ENCODE results near the gene LTBP3.
"Not testable (repeated sequence)": the region's sequence is repeated elsewhere in the genome, so short reads cannot be mapped to it uniquely, and the experiment has no call there.

Gene LTBP3

GRCh38 chr11:65535102-65535501, 23.1 kb downstream of the LTBP3 start:
- no peak for DNase-seq

GRCh38 chr11:65532388-65533064, 25.6 kb downstream of the LTBP3 start:
- DNase-seq = no peak

GRCh38 chr11:65530157-65530496, 28.0 kb downstream of the LTBP3 start:
- no peak for DNase-seq

GRCh38 chr11:65529475-65530156, 28.5 kb downstream of the LTBP3 start:
- no peak for DNase-seq

GRCh38 chr11:65528819-65529350, 29.3 kb downstream of the LTBP3 start:
- no peak for DNase-seq

GRCh38 chr11:65526744-65527143, 31.4 kb downstream of the LTBP3 start:
- no peak for DNase-seq

- DNase-seq = no peak
Observed at GRCh38 chr11:65525546-65526480, 32.3 kb downstream of the LTBP3 start.

- DNase-seq = peak; percentile 79
Observed at GRCh38 chr11:65524741-65525545, 33.2 kb downstream of the LTBP3 start, which contains the start of gene SCYL1. Gene SCYL1 (plus strand): TSS chr11:65525083. CDS start chr11:65525154, 71 bp downstream.

- DNase-seq = no peak
Observed at GRCh38 chr11:65524014-65524740, 34.0 kb downstream of the LTBP3 start.

GRCh38 chr11:65523631-65523968, 34.6 kb downstream of the LTBP3 start:
- not testable (repeated sequence) for DNase-seq

- DNase-seq = not testable (repeated sequence)
Observed at GRCh38 chr11:65522718-65523630, 35.2 kb downstream of the LTBP3 start.

- DNase-seq = not testable (repeated sequence)
Observed at GRCh38 chr11:65521777-65522521, 36.2 kb downstream of the LTBP3 start.

- not testable (repeated sequence) for DNase-seq
Observed at GRCh38 chr11:65518941-65519549, 39.1 kb downstream of the LTBP3 start.

GRCh38 chr11:65516135-65516968, 41.8 kb downstream of the LTBP3 start:
- DNase-seq = no peak

GRCh38 chr11:65512311-65512710, 45.8 kb downstream of the LTBP3 start:
- DNase-seq = not testable (repeated sequence)

- DNase-seq = no peak
Observed at GRCh38 chr11:65506772-65507505, 51.2 kb downstream of the LTBP3 start.

GRCh38 chr11:65506290-65506771, 51.8 kb downstream of the LTBP3 start:
- DNase-seq = no peak
